Measurements from ENCODE around the gene TPCN1.

Gene TPCN1

DNA sequence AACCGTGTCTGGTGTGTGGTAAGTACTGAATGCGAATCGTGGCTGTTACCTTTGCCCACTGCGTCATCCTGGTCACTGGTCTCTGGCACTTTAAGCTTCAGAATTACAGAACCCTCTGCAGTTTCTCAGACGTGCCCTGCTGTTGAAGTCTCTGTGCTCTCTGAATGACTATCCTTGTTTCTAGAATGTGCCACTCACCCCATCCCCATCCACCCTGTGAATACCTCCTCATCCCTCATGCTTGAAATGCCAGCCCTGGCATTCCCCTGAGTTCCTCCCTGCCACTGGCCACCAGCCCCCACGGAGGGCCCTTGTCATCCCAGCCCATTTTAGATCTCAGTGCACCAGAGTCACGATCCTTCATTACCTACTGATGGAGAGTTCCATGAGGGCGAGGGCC, 21.3 kb downstream of the TPCN1 start:
- no peak for DNase-seq

DNA sequence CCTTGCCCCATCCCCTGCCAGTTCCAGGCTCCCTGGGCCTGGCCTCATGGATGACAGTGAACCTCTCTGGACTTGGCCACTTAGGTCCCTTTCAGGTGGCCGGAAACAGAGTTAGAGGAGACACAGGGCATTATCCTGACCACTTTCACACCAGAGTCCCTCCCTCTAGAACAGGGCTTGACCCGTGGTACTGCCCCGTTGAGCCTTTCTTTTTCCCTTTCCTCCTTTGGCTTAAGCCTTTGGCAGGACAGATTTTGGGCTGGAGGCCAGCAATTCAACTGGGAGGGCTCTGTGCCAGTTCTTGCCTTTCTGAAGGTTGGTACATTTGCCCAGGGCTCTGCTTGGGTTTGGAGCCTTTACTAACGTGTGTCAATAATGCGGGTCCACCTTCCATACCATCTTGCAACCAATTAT, 22.8 kb downstream of the TPCN1 start:
- no peak for DNase-seq

- no peak for DNase-seq
Measured at GRCh38 chr12:113244478-113244958, 23.3 kb downstream of the TPCN1 start.

GRCh38 chr12:113245695-113246477, 24.6 kb downstream of the TPCN1 start:
- DNase-seq: peak; percentile 100

GRCh38 chr12:113246478-113247122, 25.3 kb downstream of the TPCN1 start:
- DNase-seq: peak; percentile 83

- peak; percentile 45 for DNase-seq
Measured at GRCh38 chr12:113247123-113248050, 26.1 kb downstream of the TPCN1 start.

DNA sequence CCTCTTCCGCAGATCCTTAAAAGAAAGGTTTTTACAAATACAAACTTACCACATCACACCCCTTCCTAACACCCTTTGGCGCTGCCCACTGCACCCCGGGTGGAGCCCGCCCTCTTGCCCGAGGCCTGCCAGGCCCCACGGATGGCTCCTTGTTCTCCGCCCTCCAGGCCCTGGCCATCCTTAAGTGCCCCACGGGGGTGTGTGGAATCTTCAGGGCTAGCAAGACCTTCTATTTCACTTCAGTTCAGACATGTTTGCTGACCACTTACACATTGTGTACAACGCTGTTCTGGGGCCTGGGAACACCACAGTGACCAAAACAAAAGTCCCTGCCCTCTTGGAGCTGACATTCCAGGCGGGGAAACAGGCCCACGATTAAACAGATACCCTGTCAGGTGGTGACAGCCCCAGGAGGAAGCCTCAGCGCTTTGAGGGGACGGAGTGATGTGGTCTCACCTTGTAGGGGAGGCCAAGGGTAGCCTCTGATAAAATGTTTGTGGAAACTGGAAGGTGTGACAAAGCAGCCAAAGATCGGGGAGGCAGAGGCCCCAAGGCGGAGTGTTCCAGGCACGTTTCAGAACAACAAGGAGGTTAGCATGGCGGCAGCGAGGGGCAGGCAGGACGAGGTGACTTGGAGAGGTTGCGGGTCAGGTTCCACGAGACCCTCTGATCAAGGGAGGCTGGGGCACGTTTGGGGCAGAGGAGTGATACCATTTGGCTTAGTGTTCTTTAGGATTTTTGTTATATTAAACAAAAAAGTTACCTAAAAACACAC, 27.0 kb downstream of the TPCN1 start:
- DNase-seq: no peak

DNA sequence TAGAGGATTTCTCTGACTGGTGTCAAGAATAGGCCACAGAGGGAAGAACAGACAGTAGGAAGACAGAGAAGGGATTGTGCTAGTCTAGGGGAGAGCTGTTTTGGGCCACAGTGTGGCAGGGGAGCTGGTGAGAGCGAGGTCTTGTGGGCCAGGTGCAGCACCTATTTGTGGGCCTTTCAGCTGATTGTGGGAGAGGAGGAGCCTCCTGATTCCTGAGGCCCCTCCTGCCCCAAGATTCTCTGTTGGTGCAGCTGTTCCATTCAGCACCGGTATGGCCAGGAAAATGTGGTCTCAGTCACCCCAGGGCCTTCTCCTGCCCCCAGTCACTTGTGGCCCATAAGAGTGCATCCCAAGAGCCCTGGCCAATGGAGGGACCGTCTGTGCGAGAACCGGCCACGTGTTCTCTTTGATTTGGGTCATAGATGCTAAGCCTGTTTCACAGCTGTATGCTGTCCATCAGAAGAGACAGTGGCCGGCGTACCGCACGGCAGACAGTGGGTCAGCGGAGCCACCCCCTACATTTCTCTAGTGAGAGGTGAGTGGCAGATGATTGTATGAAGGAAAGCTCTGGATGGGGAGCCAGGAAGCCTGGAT, 27.7 kb downstream of the TPCN1 start:
- no peak for DNase-seq

- no peak for DNase-seq
Measured at GRCh38 chr12:113249546-113249945, 28.3 kb downstream of the TPCN1 start.

DNA sequence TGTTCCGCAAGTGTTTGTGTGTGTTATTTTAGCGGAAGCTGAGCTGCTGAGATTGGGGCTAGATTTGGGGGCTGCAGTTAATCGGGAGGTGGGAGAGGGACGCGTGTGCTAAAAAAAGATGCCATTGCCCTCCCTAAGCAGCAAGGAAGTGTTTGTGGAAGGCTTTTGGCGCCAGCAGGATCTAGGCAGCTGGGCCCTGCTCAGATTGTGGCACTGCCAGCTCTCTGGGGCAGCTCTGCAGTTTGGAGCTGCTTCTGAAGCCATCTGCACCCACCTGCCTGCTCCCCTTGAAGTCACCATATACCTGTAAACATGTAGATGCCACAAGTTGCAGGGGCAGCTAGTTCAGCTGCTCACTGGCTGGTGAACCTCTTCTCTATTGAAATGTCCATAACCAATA, 28.8 kb downstream of the TPCN1 start:
- no peak for DNase-seq

GRCh38 chr12:113251404-113252070, 30.3 kb downstream of the TPCN1 start:
- no peak for DNase-seq

- no peak for DNase-seq
Measured at GRCh38 chr12:113252494-113252893, 31.2 kb downstream of the TPCN1 start.

GRCh38 chr12:113253532-113254285, 32.4 kb downstream of the TPCN1 start:
- no peak for DNase-seq

DNA sequence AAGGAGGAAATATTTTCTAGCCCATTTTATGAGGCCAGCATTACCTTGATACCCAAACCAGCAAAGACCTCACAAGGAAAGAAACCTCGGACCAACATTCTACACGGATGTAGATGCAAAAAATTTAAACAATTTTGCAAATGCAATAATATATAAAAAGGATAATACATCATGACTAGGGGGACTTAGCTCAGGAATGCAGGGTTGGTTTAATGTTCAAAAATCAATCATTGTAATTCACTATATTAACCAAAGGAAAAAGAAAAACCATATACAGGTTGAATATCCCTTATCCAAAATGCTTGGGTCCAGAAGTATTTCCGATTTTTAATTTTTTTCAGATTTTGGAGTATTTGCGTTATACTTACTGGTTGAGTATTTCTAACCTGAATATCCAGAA, 33.0 kb downstream of the TPCN1 start:
- DNase-seq: no peak

DNA sequence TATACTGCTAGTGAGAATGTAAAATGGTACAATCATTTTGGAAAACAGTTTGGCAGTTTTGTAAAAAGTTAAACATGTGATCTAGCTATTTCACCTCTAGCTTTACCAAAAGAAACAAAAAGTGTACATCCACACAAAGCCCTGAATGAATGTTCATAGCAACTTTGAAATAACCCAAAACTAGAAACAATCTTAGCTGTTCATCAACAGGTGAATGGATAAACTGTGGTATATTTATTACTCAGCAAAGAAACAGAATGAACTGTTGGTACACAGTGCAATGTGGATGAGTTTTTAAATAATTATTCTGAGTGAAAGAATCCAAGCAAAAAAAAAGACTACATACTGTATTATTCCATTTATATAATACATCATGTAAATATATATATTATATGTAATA, 36.3 kb downstream of the TPCN1 start:
- no peak for DNase-seq

GRCh38 chr12:113260127-113260526, 38.9 kb downstream of the TPCN1 start:
- peak; percentile 64 for DNase-seq

DNA sequence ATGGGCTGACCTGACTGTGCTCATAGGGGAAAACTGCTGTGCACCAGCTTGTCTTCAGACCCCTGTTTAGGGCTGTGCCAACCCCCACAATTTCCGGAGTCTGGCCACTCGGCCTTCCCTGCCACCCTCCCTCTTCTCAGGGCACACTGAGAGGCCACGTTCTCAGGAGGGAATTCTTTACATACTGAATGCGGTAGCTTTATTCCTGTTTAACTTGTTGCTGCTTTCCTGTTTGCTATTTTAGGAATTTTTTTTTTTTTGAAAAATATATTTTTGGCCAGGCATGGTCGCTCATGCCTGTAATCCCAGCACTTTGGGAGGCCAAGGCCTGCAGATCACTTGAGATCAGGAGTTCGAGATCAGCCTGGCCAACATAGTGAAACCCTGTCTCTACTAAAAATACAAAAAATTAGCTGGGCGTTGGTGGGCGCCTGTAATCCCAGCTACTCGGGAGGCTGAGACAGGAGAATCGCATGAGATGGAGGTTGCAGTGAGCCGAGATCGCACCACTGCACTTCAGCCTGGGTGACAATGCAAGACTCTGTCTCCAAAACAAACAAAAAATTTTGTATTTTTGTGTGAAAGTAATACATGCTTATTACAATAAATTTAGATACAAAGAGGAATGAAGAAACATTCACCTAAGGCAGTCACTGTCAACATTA, 39.5 kb downstream of the TPCN1 start:
- no peak for DNase-seq

DNA sequence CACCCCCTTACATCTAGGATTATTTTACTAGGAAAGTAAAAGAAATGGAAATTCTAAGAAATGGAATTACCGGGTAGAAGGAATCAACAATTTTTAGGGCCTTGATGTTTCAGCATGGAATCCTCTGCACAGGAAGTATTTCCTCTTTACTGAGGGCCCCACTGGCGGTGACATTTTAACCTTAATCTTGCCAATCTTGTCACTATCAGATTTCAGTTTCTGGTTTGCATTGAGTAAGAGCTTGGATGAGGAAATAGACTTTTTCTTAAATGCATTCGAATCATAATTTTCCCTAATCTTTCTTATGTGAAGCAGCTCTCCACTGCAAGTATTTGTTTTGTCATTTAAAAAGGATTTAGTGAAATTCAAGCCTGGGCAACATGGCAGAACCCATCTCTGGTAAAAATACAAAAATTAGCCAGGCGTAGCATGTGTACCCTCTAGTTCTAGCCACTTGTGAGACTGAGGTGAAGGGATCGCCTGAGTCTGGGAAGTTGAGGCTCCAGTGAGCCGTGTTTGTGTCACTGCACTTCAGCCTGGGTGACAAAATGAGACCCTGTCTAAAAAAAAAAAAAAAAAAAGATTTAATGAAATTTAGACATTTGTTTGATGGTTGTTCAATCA, 40.7 kb downstream of the TPCN1 start:
- DNase-seq: no peak

- no peak for DNase-seq
Measured at GRCh38 chr12:113262710-113263109, 41.4 kb downstream of the TPCN1 start.
